Gastrocnemius medialis (tissue), 4 donors: Measurements from ENCODE around the gene C13orf46. TPM values are rescaled to one million over a fixed set of nuclear protein-coding genes. Genes with fewer than 3 reads are reported as not detected.

Source experiments
- ATAC-seq, 2 donors: fragments of 150-250 bp; one replicate each; pipeline ENCODE4 v1.9.1; 2016
- DNase-seq, 2 donors: peaks; one replicate each; pipeline ENCODE4 v3.0.0-alpha.2; 2019
- H3K27ac ChIP-seq, 4 donors: fragments of 200-600 bp; sonication (generic); 1 replicate in 1 of 4; 2 replicates in 3 of 4; pipeline ENCODE4 v1.5.1; 2016 to 2018; ENCODE audit warnings: mild to moderate bottlenecking in 2 of 4, moderate library complexity in 1 of 4
- H3K27me3 ChIP-seq, 3 donors: fragments of 200-600 bp; sonication (generic) in 2 of 3; 1 replicate in 1 of 3; 2 replicates in 2 of 3; pipeline versions ENCODE4 v1.5.1 to v1.6.0; 2016 to 2019; ENCODE audit warnings: mild to moderate bottlenecking in 1 of 3, moderate library complexity in 1 of 3
- H3K36me3 ChIP-seq, 2 donors: fragments of 200-600 bp; sonication (generic) in 1 of 2; one replicate each; pipeline ENCODE4 v1.5.1; 2017 to 2018
- H3K4me1 ChIP-seq, 2 donors: fragments of 200-600 bp; sonication (generic) in 1 of 2; one replicate each; pipeline ENCODE4 v1.5.1; 2016 to 2017; ENCODE audit warnings: mild to moderate bottlenecking in 2 of 2
- H3K4me3 ChIP-seq, 4 donors: fragments of 200-600 bp; sonication (generic) in 3 of 4; 1 replicate in 1 of 4; 2 replicates in 3 of 4; pipeline ENCODE4 v1.5.1; 2016 to 2019; ENCODE audit warnings: mild to moderate bottlenecking in 2 of 4
- H3K9me3 ChIP-seq, 3 donors: fragments of 200-600 bp; sonication (generic) in 2 of 3; 1 replicate in 1 of 3; 2 replicates in 2 of 3; pipeline ENCODE4 v1.5.1; 2016 to 2019
- CTCF ChIP-seq, 5 experiments: fragments of 450-650 bp in 3 of 5; fragments of 200-600 bp in 2 of 5; sonication (generic) in 2 of 5; IDR thresholded peaks in 4 of 5; conservative IDR thresholded peaks in 1 of 5; 1 replicate in 4 of 5; 2 replicates in 1 of 5; pipeline ENCODE4 v1.5.1; 2016 to 2019; ENCODE audit warnings: antibody characterized with exemption in 5 of 5, mild to moderate bottlenecking in 3 of 5, moderate library complexity in 3 of 5
- POLR2A ChIP-seq, 2 donors: fragments of 450-650 bp; IDR thresholded peaks; one replicate each; pipeline ENCODE4 v1.6.1; 2017; ENCODE audit warnings: antibody characterized with exemption in 2 of 2, mild to moderate bottlenecking in 2 of 2, moderate library complexity in 2 of 2
- in situ Hi-C, 4 donors: fragments of 200-750 bp; cut with MboI; loops; one replicate each; pipeline versions ENCODE4 v1.15.0 to v1.8.0; 2017; ENCODE audit warnings: low sequenced_read_pairs in 4 of 4
- intact Hi-C: fragments of 100-400 bp; cut with DNase I; formaldehyde crosslinking; loops from one replicate; pipeline ENCODE4 v1.15.1; 2023; ENCODE audit warnings: low total_unique reads
- total RNA-seq, 4 donors: library from RNA; depleted of rRNA; stranded (reverse); fragments of >200 nt; gene quantifications; one replicate each; pipeline versions ENCODE4 v1.1.0 to v1.2.3, GENCODE V29; 2016

C13orf46 gene
- total RNA-seq, 4 donors from 2014 or later, result 0.10 to 0.69 (median 0.15) TPM; not detected in 1

- H3K36me3 ChIP-seq, result no peaks in the 10 kb centered on the region
- ATAC-seq (no peak), DNase-seq (no peak)
- intact Hi-C loops, result no loop called here
- TF ChIP-seq CTCF (IDR thresholded peaks at IDR 0.05 in 4 of 5, conservative IDR thresholded peaks at IDR 0.05 in 1 of 5), result no peak
- in situ Hi-C loops, result no loop called here
- H3K27ac ChIP-seq, result no peak overlapping the region
- H3K4me3 ChIP-seq, result no peak overlapping the region
- no peaks in the 10 kb centered on the region for H3K9me3 ChIP-seq
- no peaks in the 10 kb centered on the region for H3K27me3 ChIP-seq
- H3K4me1 ChIP-seq, result peaks cover 0 to 10% of the 10 kb centered on the region in 2 donors
Observed at GRCh38 chr13:113906571-113906970, 67.3 kb downstream of the C13orf46 start.

GRCh38 chr13:113905942-113906341, 67.9 kb downstream of the C13orf46 start:
- in situ Hi-C loops (no loop called here), intact Hi-C loops (loop anchor here (2.0 kb wide), 1 partner anchor 89 kb away; no protein-coding TSS in a partner anchor)
- H3K36me3 ChIP-seq, result no peaks in the 10 kb centered on the region
- H3K4me3 ChIP-seq, result no peak overlapping the region
- H3K27me3 ChIP-seq, result no peaks in the 10 kb centered on the region
- H3K9me3 ChIP-seq, result no peaks in the 10 kb centered on the region
- DNase-seq, result no peak
- no peak overlapping the region for H3K27ac ChIP-seq
- no peak for TF ChIP-seq CTCF (IDR thresholded peaks at IDR 0.05 in 4 of 5, conservative IDR thresholded peaks at IDR 0.05 in 1 of 5)
- no peak for TF ChIP-seq POLR2A (IDR thresholded peaks at IDR 0.05)
- no peak for ATAC-seq
- peaks cover 0 to 10% of the 10 kb centered on the region in 2 donors for H3K4me1 ChIP-seq

- ATAC-seq (no peak), DNase-seq (no peak)
- Histone ChIP-seq H3K9me3 (no peaks in the 10 kb centered on the region), H3K4me1 (peaks cover 0 to 10% of the 10 kb centered on the region in 2 donors), H3K27me3 (no peaks in the 10 kb centered on the region), H3K27ac (no peak overlapping the region), H3K36me3 (no peaks in the 10 kb centered on the region), H3K4me3 (no peak overlapping the region)
- no peak for TF ChIP-seq POLR2A (IDR thresholded peaks at IDR 0.05)
- TF ChIP-seq CTCF (IDR thresholded peaks at IDR 0.05 in 4 of 5, conservative IDR thresholded peaks at IDR 0.05 in 1 of 5), result no peak
- intact Hi-C loops (loop anchor here (2.0 kb wide), 1 partner anchor 88 kb away; no protein-coding TSS in a partner anchor), in situ Hi-C loops (no loop called here)
Observed at GRCh38 chr13:113905018-113905417, 68.9 kb downstream of the C13orf46 start.

- Histone ChIP-seq H3K27ac (peak overlapping the region in 1 of 4 donors; percentile 26), H3K36me3 (no peaks in the 10 kb centered on the region), H3K9me3 (no peaks in the 10 kb centered on the region), H3K4me3 (no peak overlapping the region), H3K4me1 (peaks cover 0 to 10% of the 10 kb centered on the region in 2 donors), H3K27me3 (no peaks in the 10 kb centered on the region)
- DNase-seq (peak in 1 of 2 donors; percentile 55), ATAC-seq (peak; percentile 92 to 96)
- intact Hi-C loops (loop anchor here (2.0 kb wide), 1 partner anchor 88 kb away; no protein-coding TSS in a partner anchor), in situ Hi-C loops (no loop called here)
- TF ChIP-seq POLR2A (IDR thresholded peaks at IDR 0.05) (no peak), CTCF (IDR thresholded peaks at IDR 0.05 in 4 of 5, conservative IDR thresholded peaks at IDR 0.05 in 1 of 5) (peak; percentile 53 to 77 (median 72))
Observed at GRCh38 chr13:113904411-113904810, 69.5 kb downstream of the C13orf46 start.

GRCh38 chr13:113903912-113904311, 70.0 kb downstream of the C13orf46 start:
- H3K36me3 ChIP-seq, result no peaks in the 10 kb centered on the region
- no peak for DNase-seq
- H3K27ac ChIP-seq, result peak overlapping the region in 1 of 4 donors; percentile 26
- TF ChIP-seq POLR2A (IDR thresholded peaks at IDR 0.05) (no peak), CTCF (IDR thresholded peaks at IDR 0.05 in 4 of 5, conservative IDR thresholded peaks at IDR 0.05 in 1 of 5) (no peak)
- no peak overlapping the region for H3K4me3 ChIP-seq
- intact Hi-C loops (loop anchor here (2.0 kb wide), 1 partner anchor 87 kb away; no protein-coding TSS in a partner anchor), in situ Hi-C loops (no loop called here)
- no peak for ATAC-seq
- H3K27me3 ChIP-seq, result no peaks in the 10 kb centered on the region
- no peaks in the 10 kb centered on the region for H3K9me3 ChIP-seq
- peaks cover 0 to 10% of the 10 kb centered on the region in 2 donors for H3K4me1 ChIP-seq
